GM12878 (cell line): ENCODE measurements around the gene TBC1D22B. TPM values are rescaled to one million over a fixed set of nuclear protein-coding genes. Genes with fewer than 3 reads are reported as not detected.

Experiments
- HDGF ChIP-seq: fragments of 450-650 bp; IDR thresholded peaks from 2 replicates; pipeline ENCODE4 v1.6.1; 2016; ENCODE audit warnings: antibody characterized with exemption
- KDM1A ChIP-seq: fragments of 200-600 bp; sonication (generic); IDR thresholded peaks from 2 replicates; pipeline ENCODE4 v1.6.1; 2016; ENCODE audit warnings: borderline replicate concordance
- MLLT1 ChIP-seq: fragments of 450-650 bp; IDR thresholded peaks from 2 replicates; pipeline ENCODE4 v1.6.1; 2016; ENCODE audit warnings: mild to moderate bottlenecking
- NKRF ChIP-seq: fragments of 450-650 bp; conservative IDR thresholded peaks from 2 replicates; pipeline ENCODE4 v1.6.1; 2017; ENCODE audit warnings: mild to moderate bottlenecking, moderate library complexity
- PKNOX1 ChIP-seq: fragments of 450-650 bp; IDR thresholded peaks from 2 replicates; pipeline ENCODE4 v1.6.1; 2016; ENCODE audit warnings: mild to moderate bottlenecking
- PML ChIP-seq: IDR thresholded peaks from 2 replicates; pipeline ENCODE4 v1.6.1; 2012; ENCODE audit warnings: low read length, inconsistent platforms
- SMAD1 ChIP-seq: fragments of 450-650 bp; IDR thresholded peaks from 2 replicates; pipeline ENCODE4 v1.6.1; 2018; ENCODE audit warnings: mild to moderate bottlenecking, low read depth; ENCODE audit not compliant: partially characterized antibody
- SREBF1 ChIP-seq: IDR thresholded peaks from 2 replicates; pipeline ENCODE4 v1.6.1; 2012; ENCODE audit warnings: mild to moderate bottlenecking, low read length
- SUPT20H ChIP-seq: IDR thresholded peaks from 2 replicates; pipeline ENCODE4 v1.6.1; 2011; ENCODE audit warnings: low read depth, mild to moderate bottlenecking, low read length, moderate library complexity, borderline replicate concordance; ENCODE audit not compliant: control insufficient read depth
- ZBTB4 ChIP-seq: fragments of 450-650 bp; formaldehyde crosslinking; IDR thresholded peaks from 2 replicates; pipeline ENCODE4 v1.4.0; 2022; ENCODE audit warnings: mild to moderate bottlenecking, moderate library complexity
- ZBTB40 ChIP-seq: fragments of 450-650 bp; IDR thresholded peaks from 2 replicates; pipeline ENCODE4 v1.6.1; 2016; ENCODE audit warnings: mild to moderate bottlenecking, moderate library complexity, borderline replicate concordance
- ZNF274 ChIP-seq: IDR thresholded peaks from one replicate; pipeline ENCODE4 v1.8.0; 2011; ENCODE audit not compliant: insufficient read length, insufficient read depth
- ZNF592 ChIP-seq: fragments of 450-650 bp; IDR thresholded peaks from 2 replicates; pipeline ENCODE4 v1.6.1; 2017; ENCODE audit warnings: mild to moderate bottlenecking, moderate library complexity
- polyA plus RNA-seq, 11 experiments: library from polyadenylated mRNA; depleted of rRNA in 4 of 11; unstranded in 6 of 11; stranded (reverse) in 5 of 11; fragments of >200 nt; fragmentation: Nextera tagmentation in 4 of 11; fragmentation: Illumina TruSeq in 1 of 11; extraction: Ambion mirVana in 4 of 11; extraction: Trizol in 1 of 11; gene quantifications; 1 replicate in 1 of 11; 2 replicates in 10 of 11; pipeline versions ENCODE4 v1.2.1 to v1.2.3, GENCODE V29; 2011 to 2016; ENCODE audit warnings: inconsistent platforms in 2 of 11, missing spikeins in 2 of 11, low read depth in 1 of 11
- total RNA-seq, 4 experiments: library from RNA; depleted of rRNA in 3 of 4; stranded (reverse); fragments of >200 nt in 3 of 4; fragmentation: Illumina TruSeq in 1 of 4; extraction: Trizol in 1 of 4; gene quantifications; 2 replicates each; pipeline versions ENCODE4 v1.2.1 to v1.2.3, GENCODE V29; 2013 to 2021

The TBC1D22B gene
- total and polyA plus RNA-seq, 10 of the 15 experiments (the other 5 are each of a cell fraction or from before 2014, with no cell fraction given), result 3.4 to 18.7 (median 14.1) TPM

GRCh38 chr6:37283268-37283667, 25.7 kb downstream of the TBC1D22B start (continued):
- no peak for TF ChIP-seq ZBTB40
- TF ChIP-seq SREBF1, result no peak
- no peak for TF ChIP-seq SUPT20H
- TF ChIP-seq PML, result no peak
- TF ChIP-seq PKNOX1, result no peak
- no peak for TF ChIP-seq KDM1A
- no peak for TF ChIP-seq HDGF
- no peak for TF ChIP-seq MLLT1
- no peak for TF ChIP-seq ZNF274
- no peak for TF ChIP-seq NKRF
- TF ChIP-seq ZNF592, result no peak
- TF ChIP-seq SMAD1, result no peak
- TF ChIP-seq ZBTB4 (CRISPR knock-in tag), result no peak
